ENCODE measurements around the gene OXCT2.

OXCT2 gene

GRCh38 chr1:39745016-39745670 lies 26.0 kb downstream of the OXCT2 start:
- no peak overlapping the region for H3K4me3 ChIP-seq (ENCODE audit: control insufficient read depth, low read depth, low read length)
- no peak for DNase-seq (ENCODE audit: low read depth)
- TF ChIP-seq CTCF (IDR thresholded peaks at IDR 0.05; ENCODE audit: control insufficient read depth, insufficient read depth, low read depth, low read length, missing control alignments) = no peak

GRCh38 chr1:39738622-39739366 lies 32.4 kb downstream of the OXCT2 start, which contains the start of gene PPIE:
PPIE (plus strand) TSS chr1:39738882; CDS start chr1:39738901, 19 bp downstream.
- no peak for TF ChIP-seq CTCF (IDR thresholded peaks at IDR 0.05; ENCODE audit: control insufficient read depth, insufficient read depth, low read depth, low read length, missing control alignments)

GRCh38 chr1:39737546-39738169 lies 33.5 kb downstream of the OXCT2 start:
- no peak overlapping the region for H3K4me3 ChIP-seq (ENCODE audit: control insufficient read depth, low read depth, low read length)
- no peak for DNase-seq (ENCODE audit: low read depth)
- TF ChIP-seq CTCF (IDR thresholded peaks at IDR 0.05; ENCODE audit: control insufficient read depth, insufficient read depth, low read depth, low read length, missing control alignments) = no peak

More at GRCh38 chr1:39738622-39739366, 32.4 kb downstream of the OXCT2 start, which contains the start of gene PPIE:
- DNase-seq (ENCODE audit: low read depth) = peak; percentile 41
- H3K4me3 ChIP-seq (ENCODE audit: control insufficient read depth, low read depth, low read length) = peak within 1 kb of the TSS; percentile 87

GRCh38 chr1:39735731-39736130 lies 35.4 kb downstream of the OXCT2 start:
- H3K4me3 ChIP-seq (ENCODE audit: control insufficient read depth, low read depth, low read length) = no peak overlapping the region
- no peak for TF ChIP-seq CTCF (IDR thresholded peaks at IDR 0.05; ENCODE audit: control insufficient read depth, insufficient read depth, low read depth, low read length, missing control alignments)
- no peak for DNase-seq (ENCODE audit: low read depth)

- no peak overlapping the region for H3K4me3 ChIP-seq (ENCODE audit: control insufficient read depth, low read depth, low read length)
- no peak for DNase-seq (ENCODE audit: low read depth)
- TF ChIP-seq CTCF (IDR thresholded peaks at IDR 0.05; ENCODE audit: control insufficient read depth, insufficient read depth, low read depth, low read length, missing control alignments) = no peak
Observed at GRCh38 chr1:39733161-39733560, 38.0 kb downstream of the OXCT2 start.

- TF ChIP-seq CTCF (IDR thresholded peaks at IDR 0.05; ENCODE audit: control insufficient read depth, insufficient read depth, low read depth, low read length, missing control alignments) = no peak
- DNase-seq (ENCODE audit: low read depth) = no peak
Observed at GRCh38 chr1:39732730-39733129, 38.4 kb downstream of the OXCT2 start.

More at GRCh38 chr1:39732730-39733129, 38.4 kb downstream of the OXCT2 start:
- no peak overlapping the region for H3K4me3 ChIP-seq (ENCODE audit: control insufficient read depth, low read depth, low read length)
